Measurements from ENCODE around the gene ARHGAP42.

- TF ChIP-seq CTCF (IDR thresholded peaks at IDR 0.05) (no peak), POLR2AphosphoS5 (IDR thresholded peaks at IDR 0.05; ENCODE audit: low read depth, low read length) (no peak), REST (IDR thresholded peaks at IDR 0.05; ENCODE audit: insufficient read depth in 1 of 2, low read depth in 2 of 2, low read length in 1 of 2) (no peak), SIN3A (IDR thresholded peaks at IDR 0.05; ENCODE audit: borderline replicate concordance, insufficient read depth, low read depth, low read length) (no peak)
These were observed 11.9 kb upstream of the ARHGAP42 start for GRCh38 chr11:100675115-100675650.

Measured in Panc1 (cell line).